ENCODE results near the gene KDF1.
"Not testable (repeated sequence)": the region's sequence is repeated elsewhere in the genome, so short reads cannot be mapped to it uniquely, and the experiment has no call there.

DNA sequence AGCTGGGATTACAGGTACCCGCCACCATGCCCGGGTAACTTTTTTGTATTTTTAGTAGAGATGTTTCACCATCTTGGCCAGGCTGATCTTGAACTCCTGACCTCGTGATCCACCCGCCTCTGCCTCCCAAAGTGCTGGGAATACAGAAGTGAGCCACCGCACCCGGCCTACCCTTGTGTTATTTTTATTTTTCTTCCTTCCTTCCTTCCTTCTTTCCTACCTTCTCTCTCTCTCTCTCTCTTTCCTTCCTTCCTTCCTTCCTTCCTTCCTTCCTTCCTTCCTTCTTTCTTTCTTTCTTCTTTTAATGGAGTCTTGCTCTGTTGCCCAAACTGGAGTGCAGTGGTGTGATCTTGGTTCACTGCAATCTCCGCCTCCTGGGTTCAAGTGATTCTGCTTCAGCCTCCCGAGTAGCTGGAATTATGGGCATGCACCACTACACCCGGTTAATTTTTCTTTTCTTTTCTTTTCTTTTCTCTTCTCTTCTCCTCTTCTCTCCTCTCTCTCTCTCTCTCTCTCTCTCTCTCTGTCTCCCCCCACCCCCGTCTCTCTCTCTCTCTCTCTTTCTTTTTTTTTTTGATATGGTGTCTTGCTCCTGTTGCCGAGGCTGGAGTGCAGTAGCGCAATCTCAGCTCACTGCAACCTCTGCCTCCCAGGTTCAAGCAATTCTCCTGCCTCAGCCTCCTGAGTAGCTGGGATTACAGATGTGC, 29.3 kb upstream of the KDF1 start:
- TF ChIP-seq POLR2A (IDR thresholded peaks at IDR 0.05; ENCODE audit: low read depth, low read length); TAF1 (IDR thresholded peaks at IDR 0.05; ENCODE audit: borderline replicate concordance, low read depth, low read length): not testable (repeated sequence)

All from GM12892 (cell line).